Brain microvascular endothelial cell (primary cell): ENCODE results near the gene ZNF414.

Experiments
- DNase-seq: peaks from one replicate; pipeline ENCODE4 v3.0.0-alpha.2; 2020
- H3K27ac ChIP-seq: fragments of 250-450 bp; sonication (Bioruptor Pico); 2 replicates; pipeline ENCODE4 v1.5.1; 2020; ENCODE audit warnings: mild to moderate bottlenecking, moderate library complexity
- H3K27me3 ChIP-seq: fragments of 250-450 bp; sonication (Bioruptor Pico); replicated peaks from 2 replicates; pipeline ENCODE4 v1.5.1; 2020; ENCODE audit warnings: mild to moderate bottlenecking
- H3K36me3 ChIP-seq: fragments of 250-450 bp; sonication (Bioruptor Pico); replicated peaks from 2 replicates; pipeline ENCODE4 v1.5.1; 2020; ENCODE audit warnings: mild to moderate bottlenecking
- H3K4me3 ChIP-seq: 2 replicates; pipeline ENCODE4 v1.5.1; 2011; ENCODE audit warnings: low read depth, mild to moderate bottlenecking, control low read depth, low read length, moderate library complexity
- in situ Hi-C: cut with HindIII; loops from 2 replicates; pipeline ENCODE4 v1.10.0; 2017; ENCODE audit warnings: low sequenced_read_pairs, low pct_ligation_motif_present
- TF ChIP-seq, protein P1 (sequence below): IDR thresholded peaks from 2 replicates; pipeline ENCODE4 v1.5.1; 2011; ENCODE audit warnings: low read depth, mild to moderate bottlenecking, moderate library complexity, low read length, control low read depth, inconsistent platforms; ENCODE audit errors: missing control alignments

ZNF414 gene

GRCh38 chr19:8481201-8481600 is 32.8 kb downstream of the ZNF414 start:
- DNase-seq: no peak
- in situ Hi-C loops: no loop called here
- no peaks in the 10 kb centered on the region for H3K27me3 ChIP-seq
- TF ChIP-seq, protein P1, sequence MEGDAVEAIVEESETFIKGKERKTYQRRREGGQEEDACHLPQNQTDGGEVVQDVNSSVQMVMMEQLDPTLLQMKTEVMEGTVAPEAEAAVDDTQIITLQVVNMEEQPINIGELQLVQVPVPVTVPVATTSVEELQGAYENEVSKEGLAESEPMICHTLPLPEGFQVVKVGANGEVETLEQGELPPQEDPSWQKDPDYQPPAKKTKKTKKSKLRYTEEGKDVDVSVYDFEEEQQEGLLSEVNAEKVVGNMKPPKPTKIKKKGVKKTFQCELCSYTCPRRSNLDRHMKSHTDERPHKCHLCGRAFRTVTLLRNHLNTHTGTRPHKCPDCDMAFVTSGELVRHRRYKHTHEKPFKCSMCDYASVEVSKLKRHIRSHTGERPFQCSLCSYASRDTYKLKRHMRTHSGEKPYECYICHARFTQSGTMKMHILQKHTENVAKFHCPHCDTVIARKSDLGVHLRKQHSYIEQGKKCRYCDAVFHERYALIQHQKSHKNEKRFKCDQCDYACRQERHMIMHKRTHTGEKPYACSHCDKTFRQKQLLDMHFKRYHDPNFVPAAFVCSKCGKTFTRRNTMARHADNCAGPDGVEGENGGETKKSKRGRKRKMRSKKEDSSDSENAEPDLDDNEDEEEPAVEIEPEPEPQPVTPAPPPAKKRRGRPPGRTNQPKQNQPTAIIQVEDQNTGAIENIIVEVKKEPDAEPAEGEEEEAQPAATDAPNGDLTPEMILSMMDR: no peak
- no peak overlapping the region for H3K27ac ChIP-seq
- no peak overlapping the region for H3K4me3 ChIP-seq
- peaks cover 54% of the 10 kb centered on the region for H3K36me3 ChIP-seq

DNA sequence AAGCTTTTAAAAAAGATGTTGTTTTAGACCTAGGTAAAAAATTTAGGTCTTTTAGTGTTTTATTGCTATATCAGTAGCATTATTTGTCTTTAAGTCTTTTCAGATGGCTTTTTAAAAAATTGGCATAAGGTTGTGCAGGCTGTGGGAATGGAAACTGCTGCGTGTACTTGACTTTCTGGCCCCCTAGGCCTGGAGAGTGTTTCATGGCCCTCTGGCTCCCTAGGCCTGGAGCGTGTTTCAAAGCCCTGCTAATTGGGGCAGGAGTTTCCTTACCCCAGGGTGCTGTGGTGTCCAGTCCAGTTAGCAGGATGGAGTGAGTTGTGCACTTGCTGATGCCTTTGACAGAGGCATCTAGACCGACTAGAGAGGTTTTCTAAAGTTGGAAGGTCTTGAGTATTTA is 35.4 kb downstream of the ZNF414 start:
- H3K4me3 ChIP-seq: no peak overlapping the region
- DNase-seq: no peak
- H3K27me3 ChIP-seq: no peaks in the 10 kb centered on the region
- H3K36me3 ChIP-seq: peaks cover 51% of the 10 kb centered on the region
- in situ Hi-C loops: no loop called here
- TF ChIP-seq, protein P1: no peak
- H3K27ac ChIP-seq: no peak overlapping the region

DNA sequence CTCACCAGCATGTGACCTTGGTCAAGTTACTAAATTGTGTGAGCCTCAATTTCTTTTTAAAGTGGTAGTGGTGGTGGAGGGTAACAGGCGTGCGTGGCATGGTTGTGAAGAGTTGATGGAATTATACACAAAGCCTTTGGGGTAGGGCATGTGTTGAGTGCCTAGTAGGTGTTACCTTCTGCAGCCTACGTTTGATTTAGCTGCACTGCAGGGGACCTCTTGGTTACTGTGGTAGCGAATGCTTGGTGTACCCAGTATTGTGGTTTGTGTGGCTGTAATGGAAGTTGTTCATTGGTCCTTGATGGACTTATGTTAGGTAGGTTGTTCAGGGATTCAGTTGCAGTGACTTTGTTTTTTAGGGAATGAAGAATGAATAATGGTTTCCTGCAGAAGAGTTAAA is 36.1 kb downstream of the ZNF414 start:
- no peaks in the 10 kb centered on the region for H3K27me3 ChIP-seq
- H3K36me3 ChIP-seq: peaks cover 49% of the 10 kb centered on the region
- TF ChIP-seq, protein P1: no peak
- in situ Hi-C loops: no loop called here
- H3K27ac ChIP-seq: no peak overlapping the region
- H3K4me3 ChIP-seq: no peak overlapping the region
- no peak for DNase-seq

DNA sequence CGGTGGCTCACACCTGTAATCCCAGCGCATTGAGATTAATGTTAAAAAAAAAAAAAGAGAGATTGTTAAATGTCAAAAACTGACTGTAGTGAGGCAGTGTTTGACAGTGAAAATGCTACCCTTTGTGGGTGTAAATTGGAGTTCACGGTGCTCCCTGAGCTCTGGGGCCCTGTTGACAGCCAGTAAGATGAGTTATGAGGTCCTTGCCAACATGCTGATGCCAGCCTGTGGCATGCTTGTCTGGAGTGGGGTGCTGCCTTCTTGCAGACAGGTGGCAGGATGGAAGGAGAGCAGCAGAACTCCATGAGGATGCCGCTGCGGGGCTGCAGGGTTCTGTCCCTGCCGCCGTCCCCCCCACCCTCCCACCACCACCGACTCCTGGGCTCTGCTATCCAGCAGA is 37.4 kb downstream of the ZNF414 start:
- TF ChIP-seq, protein P1: no peak
- Histone ChIP-seq H3K4me3 (no peak overlapping the region), H3K36me3 (peaks cover 58% of the 10 kb centered on the region), H3K27me3 (no peaks in the 10 kb centered on the region), H3K27ac (no peak overlapping the region)
- in situ Hi-C loops: no loop called here
- DNase-seq: no peak

GRCh38 chr19:8475005-8475404 is 39.0 kb downstream of the ZNF414 start:
- Histone ChIP-seq H3K4me3 (no peak overlapping the region), H3K27me3 (no peaks in the 10 kb centered on the region), H3K27ac (no peak overlapping the region), H3K36me3 (peaks cover 67% of the 10 kb centered on the region)
- no peak for DNase-seq
- in situ Hi-C loops: no loop called here
- TF ChIP-seq, protein P1: no peak

DNA sequence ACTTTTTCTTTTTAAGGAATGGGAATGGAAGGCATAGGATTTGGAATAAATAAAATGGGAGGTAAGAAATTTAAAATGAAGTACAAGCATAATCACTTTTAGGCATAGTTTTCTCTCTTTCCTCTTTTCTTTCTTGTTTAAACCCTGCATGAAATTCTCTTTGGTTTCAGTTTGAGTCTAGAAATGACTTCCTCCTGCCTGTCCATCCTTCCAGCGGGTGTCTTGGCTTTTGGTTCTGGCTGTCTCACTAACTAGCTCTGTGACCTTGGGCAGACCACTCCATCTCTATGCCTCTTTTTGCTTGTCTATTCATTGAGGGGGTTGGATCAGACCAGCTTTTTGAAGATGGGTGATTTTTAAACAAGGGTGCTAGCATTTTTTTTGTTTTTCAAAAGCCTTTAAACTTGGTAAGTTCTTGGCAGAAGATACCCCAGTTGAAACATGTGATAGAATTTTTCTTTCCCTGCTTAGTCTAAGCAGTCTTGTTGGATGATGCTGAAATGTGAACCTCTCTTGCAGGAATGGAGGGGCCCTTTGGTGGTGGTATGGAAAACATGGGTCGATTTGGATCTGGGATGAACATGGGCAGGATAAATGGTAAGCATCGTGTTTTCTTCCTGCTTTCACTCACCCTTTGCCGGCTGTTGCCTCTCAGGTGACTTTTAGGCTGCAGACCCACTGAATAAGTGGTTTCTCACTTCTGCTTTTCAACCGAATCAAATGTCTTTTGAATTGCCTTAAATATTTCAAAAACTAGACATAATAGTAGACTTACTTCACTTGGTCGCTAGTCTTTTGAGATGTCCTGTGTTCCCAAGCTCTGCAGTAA is 40.1 kb downstream of the ZNF414 start:
- H3K36me3 ChIP-seq: peaks cover 75% of the 10 kb centered on the region
- in situ Hi-C loops: no loop called here
- TF ChIP-seq, protein P1: no peak

More for the DNA sequence above, 40.1 kb downstream of the ZNF414 start:
- Histone ChIP-seq H3K27ac (no peak overlapping the region), H3K27me3 (no peaks in the 10 kb centered on the region), H3K4me3 (no peak overlapping the region)
- no peak for DNase-seq
